ENCODE data around the gene FNIP1.
"Not testable (repeated sequence)": the region's sequence is repeated elsewhere in the genome, so short reads cannot be mapped to it uniquely, and the experiment has no call there.

Gene FNIP1

DNA sequence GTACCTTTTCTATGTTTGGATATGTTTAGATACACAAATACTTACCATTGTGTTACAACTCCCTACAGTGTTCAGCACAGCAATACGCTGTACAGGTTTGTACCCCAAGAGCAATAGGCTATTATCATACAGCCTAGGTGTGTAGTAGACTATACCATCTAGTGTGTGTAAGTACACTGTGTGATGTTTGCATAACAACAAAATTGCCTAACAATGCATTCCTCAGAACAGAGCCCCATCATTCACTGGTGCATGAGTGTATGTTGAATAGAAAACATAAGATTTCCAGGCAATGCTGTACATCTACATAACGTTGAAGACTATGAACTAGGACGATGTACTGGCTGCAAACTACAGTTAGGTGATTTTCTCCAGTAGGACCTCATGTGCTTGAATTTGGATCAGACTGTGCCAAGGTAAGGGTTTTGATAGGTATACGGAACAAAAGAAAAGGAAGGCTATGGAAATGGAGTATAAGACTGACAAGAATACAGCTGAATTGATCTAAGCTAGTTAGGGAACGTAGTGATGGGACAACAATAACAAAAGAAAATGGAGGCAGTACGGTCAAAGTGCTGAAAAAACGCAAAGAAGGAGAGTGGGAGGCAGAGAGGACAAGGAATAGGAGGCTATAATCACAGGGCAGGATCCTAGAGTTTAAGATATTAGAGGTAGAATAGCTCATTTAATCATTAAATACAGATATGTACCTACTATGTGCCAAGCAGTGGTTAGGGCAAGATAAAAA is 46.9 kb downstream of the FNIP1 start:
- DNase-seq (ENCODE audit: low read depth, low spot score): no peak

DNA sequence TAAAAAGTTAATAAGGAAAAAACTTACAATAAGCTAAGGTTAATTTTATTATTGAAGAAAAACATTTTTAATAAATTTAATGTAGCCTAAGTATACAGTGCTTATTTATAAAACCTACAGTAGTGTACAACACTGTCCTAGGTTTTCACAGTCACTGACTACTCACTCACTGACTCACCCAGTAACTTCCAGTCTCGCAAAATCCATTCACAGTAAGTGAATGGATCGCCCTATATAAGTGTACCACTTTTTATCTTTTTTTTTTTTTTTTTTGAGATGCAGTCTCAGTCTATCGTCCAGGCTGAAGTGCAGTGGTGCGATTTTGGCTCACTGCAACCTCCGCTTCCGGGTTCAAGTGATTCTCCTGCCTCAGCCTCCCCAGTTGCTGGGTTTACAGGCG is 47.7 kb downstream of the FNIP1 start:
- no peak for DNase-seq (ENCODE audit: low read depth, low spot score)

DNA sequence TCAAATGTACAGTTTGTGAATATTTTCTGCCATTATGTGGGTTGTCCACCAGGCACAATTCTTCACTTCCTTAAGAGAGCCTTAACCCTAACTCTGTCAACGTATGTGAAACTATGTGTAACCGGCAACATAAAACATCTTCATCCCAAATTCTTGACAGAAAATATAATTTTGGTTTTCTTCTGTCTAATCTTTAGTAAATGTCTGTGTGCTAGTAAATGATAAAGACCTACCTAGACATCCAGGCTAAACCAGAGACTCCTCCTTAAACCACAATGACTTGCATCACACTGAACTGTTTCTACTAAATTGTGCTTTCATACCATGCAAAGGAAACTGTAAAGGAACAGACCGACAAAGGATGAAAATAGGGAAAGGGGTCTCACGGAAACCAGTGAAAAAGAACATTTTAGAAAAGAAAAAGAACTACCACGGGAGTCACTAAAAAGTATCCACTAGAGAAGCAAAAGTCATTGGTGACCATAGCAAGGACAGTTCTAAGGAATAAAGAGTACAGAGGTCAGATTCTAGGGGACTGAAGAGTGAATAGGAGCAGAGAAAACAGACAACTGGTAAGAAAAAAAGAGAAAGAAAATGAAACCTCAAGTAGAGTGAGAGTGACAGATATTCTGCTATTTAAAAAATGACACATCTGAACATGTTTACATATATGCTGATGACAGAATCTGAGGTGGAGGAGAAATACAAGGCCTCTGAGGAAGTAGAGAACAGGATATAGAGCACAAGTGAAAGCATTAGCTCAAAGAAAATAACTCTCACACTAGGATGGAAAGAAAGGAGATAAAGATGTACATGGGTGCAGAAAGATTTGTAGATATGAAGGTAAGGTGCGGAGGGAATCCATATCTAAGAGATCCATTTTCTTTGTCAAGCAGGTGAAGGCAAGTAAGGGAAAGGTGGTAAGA is 49.4 kb downstream of the FNIP1 start:
- DNase-seq (ENCODE audit: low read depth, low spot score): no peak

DNA sequence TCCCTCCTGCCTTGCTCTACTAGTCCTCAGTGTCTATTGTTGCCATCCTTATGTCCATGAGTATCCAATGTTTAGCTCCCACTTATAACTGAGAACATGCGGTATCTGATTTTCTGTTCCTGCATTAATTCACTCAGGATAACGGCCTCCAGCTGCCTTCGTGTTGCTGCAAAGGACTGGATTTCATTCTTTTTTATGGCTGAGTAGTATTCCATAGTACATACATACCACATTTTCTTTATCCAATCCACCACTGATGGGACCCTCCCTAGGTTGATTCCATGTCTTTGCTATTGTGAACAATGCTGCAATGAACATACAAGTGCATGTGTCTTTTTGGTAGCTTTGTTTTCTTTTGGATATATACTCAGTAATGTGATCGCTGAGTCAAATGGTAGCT is 50.4 kb downstream of the FNIP1 start:
- DNase-seq (ENCODE audit: low read depth, low spot score): no peak

DNA sequence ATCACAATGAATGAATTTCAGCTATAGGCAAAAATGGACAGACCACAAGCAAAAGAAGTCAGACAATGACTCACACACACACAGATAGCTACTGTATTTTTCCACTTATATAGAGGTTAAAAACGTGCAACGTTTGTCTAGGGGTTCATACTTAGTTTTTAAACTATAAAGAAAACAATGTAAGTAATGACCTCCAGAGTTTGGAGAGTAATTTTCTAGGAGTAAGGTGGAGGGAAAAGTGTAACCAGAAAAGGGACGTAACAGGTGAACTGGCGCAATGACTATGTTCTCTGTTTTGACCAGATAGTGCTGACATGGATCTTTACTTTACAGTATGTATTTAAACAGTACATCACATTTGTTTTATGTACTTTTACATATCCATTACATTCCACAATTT is 51.1 kb downstream of the FNIP1 start:
- no peak for DNase-seq (ENCODE audit: low read depth, low spot score)

DNA sequence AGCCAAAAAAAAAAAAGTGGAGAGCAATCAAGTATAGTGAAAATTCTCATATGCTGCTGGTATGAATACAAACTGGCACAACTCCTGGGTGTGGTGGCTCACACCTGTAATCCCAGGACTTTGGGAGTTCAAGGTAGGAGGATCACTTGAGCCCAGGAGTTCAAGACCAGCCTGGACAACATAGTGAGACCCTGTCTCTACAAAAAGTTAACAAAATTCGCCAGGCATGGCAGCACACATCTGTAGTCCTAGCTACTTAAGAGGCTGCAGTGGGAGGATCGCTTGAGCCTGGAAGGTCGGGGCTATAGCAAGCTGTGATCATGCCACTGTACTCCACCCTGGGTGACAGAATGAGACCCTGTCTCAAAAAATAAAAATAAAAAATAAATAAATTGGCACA is 51.7 kb downstream of the FNIP1 start:
- DNase-seq (ENCODE audit: low read depth, low spot score): no peak

DNA sequence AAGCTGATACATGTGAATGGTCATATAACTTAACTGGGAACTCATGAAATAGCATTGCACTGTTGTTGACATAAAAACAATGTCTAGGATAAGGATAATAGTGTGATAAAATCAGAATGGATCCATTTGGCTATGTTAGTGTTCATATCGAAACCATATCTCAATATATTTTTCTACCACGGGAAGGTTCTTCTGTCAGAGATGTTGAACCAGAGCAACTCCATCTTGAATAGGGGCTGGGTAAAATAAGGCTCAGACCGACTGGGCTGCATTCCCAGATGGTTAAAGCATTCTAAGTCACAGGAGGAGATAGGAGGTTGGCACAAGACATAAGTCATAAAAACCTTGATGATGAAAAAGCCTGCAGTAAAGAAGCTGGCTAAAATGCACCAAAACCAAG is 56.3 kb downstream of the FNIP1 start:
- DNase-seq (ENCODE audit: low read depth, low spot score): no peak

DNA sequence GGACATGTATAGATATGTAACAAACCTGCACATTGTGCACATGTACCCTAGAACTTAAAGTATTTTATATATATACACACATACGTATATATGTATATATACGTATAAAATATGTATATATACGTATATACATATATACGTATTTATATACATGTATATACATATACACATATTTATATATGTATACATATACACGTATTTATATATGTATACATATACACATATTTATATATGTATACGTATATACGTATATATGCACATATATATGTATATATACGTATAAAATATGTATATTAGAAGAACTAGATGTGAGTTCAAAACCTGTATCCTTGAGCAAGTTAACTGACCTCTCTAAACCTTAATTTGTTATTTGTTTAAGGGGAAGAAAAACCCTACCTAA is 61.4 kb downstream of the FNIP1 start:
- no peak for DNase-seq (ENCODE audit: low read depth, low spot score)

DNA sequence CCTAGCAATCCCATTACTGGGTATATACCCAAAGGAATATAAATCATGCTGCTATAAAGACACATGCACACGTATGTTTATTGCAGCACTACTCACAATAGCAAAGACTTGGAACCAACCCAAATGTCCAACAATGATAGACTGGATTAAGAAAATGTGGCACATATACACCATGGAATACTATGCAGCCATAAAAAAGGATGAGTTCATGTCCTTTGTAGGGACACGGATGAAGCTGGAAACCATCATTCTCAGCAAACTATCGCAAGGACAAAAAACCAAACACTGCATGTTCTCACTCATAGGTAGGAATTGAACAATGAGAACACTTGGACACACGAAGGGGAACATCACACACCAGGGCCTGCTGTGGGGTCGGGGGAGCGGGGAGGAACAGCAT is 61.9 kb downstream of the FNIP1 start:
- not testable (repeated sequence) for DNase-seq (ENCODE audit: low read depth, low spot score)

DNA sequence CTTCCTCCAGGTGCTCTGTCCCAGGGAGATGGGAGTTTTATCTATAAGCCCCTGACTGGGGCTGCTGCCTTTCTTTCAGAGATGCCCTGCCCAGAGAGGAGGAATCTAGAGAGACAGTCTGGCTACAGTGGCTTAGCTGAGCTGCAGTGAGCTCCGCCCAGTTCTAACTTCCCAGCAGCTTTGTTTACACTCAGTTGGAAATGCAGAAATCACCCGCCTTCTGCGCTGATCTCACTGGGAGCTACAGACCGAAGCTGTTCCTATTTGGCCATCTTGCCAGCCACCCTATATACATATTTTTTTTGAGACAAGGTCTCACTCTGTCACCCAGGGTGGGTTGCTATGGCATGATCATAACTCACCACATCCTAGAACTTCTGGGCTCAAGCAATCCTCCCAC is 67.5 kb downstream of the FNIP1 start:
- not testable (repeated sequence) for DNase-seq (ENCODE audit: low read depth, low spot score)

DNA sequence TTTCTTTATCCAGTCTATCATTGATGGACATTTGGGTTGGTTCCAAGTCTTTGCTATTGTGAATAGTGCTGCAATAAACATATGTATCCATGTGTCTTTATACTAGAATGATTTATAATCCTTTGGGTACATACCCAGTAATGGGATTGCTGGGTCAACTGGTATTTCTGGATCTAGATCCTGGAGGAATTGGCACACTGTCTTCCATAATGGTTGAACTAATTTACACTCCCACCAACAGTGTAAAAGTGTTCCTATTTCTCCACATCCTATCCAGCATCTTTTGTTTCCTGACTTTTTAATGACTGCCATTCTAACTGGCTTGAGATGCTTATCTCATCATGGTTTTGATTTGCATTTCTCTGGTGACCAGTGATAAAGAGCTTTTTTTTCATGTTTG is 72.7 kb downstream of the FNIP1 start:
- not testable (repeated sequence) for DNase-seq (ENCODE audit: low read depth, low spot score)

DNA sequence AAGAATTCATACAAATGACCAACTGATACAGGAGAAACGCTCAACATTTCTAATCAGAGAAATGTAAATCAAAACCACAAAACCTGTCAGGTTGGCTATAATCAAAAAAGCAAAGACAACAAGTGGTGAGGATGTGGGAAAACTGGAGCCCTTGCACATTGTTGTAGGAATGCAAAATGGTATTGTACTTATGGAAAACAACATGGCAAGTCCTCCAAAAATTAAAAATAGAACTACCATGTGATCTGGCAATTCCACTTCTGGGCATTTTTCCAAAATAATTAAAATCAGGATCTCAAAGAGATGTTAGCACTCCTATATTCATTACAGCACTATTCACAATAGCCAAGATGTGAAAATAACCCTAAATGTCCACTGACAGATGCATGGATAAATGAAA is 76.1 kb downstream of the FNIP1 start:
- no peak for DNase-seq (ENCODE audit: low read depth, low spot score)

DNA sequence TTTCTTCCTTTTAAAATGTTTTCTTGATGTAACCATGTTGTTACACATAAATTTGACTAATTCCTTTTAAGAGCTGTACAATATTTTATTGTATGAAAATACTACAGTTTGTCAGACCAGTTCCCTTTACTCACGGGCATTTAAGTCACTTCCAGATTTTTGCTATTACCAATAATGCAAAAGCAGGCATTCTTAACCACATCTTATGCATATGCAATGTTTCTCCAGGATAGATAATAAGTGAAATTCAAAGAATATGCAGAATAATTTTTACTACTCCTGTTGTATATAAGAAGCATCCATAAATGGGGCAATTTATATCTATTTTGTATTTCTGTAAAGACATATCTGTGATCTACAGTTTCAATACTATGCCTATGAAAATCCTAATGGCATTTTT is 77.3 kb downstream of the FNIP1 start:
- no peak for DNase-seq (ENCODE audit: low read depth, low spot score)

DNA sequence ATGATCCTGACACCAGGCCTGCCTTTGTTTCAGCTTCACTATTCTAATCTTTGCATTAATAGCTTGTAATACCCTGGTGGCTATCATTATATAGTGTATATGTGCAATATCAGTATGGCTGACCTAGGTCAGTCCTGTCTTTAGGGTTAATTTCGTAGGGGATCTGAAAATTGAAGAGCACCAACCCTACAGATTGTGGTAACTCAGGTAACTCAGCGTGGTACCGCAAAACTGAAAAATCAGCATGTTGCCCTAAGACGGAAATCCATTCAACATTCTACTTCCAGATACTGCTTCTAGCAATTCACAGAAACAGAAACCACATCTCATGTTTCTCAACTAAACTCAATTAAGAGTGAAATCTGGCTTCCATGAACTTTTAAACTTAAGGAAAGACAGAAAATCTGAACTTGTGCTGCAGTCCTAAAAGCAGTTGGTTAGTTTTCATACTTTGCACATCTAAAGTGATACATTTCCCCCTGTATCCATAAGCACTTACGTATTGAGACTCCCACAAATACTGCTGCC is 78.3 kb downstream of the FNIP1 start:
- DNase-seq (ENCODE audit: low read depth, low spot score): no peak

DNA sequence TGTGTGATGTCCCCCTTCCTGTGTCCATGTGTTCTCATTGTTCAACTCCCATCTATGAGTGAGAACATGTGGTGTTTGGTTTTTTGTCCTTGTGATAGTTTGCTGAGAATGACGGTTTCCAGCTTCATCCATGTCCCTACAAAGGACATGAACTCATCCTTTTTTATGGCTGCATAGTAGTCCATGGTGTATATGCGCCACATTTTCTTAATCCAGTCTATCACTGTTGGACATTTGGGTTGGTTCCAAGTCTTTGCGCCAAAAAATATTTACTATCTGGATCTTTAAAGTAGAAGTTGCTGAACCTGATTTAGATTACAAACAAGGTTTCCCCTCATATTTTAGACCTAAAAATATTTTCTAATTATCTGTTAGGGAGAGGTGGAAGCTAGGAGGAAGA is 79.7 kb downstream of the FNIP1 start:
- DNase-seq (ENCODE audit: low read depth, low spot score): not testable (repeated sequence)

DNA sequence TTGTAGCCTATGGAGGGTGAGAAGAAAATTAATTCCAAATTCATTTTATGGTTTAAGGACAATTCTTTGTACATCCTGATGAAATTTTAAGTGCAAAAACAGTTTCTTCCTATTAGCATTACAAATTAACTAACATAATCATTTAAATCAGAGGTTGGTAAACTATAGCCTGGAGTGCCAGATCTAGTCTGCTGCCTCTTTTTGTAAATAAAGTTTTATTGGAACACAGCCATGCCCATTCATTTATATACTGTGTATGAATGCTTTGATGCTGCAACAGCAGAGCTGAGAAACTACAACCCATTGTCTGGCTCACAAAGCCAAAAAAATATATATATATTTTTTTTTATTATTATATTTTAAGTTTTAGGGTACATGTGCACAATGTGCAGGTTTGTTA is 80.2 kb downstream of the FNIP1 start:
- no peak for DNase-seq (ENCODE audit: low read depth, low spot score)

DNA sequence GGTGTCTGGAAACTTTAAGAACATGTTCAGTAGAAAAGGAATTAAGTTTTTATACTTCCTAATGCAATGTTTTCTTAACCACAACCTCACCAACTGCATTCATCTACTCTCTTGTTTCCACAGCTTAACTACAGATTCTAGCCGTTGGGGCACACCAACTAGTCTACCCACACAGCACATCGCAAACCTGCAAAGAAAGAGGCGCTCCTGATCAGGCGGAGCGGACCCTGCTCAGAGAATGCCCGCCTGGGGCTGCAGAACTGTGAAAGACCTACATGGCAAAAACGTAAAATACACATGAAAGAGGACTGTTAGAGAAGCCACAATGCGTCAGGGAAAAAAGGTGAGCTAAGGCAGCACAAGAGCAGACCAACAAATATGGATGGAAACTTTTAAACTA is 86.4 kb downstream of the FNIP1 start:
- no peak for DNase-seq (ENCODE audit: low read depth, low spot score)

DNA sequence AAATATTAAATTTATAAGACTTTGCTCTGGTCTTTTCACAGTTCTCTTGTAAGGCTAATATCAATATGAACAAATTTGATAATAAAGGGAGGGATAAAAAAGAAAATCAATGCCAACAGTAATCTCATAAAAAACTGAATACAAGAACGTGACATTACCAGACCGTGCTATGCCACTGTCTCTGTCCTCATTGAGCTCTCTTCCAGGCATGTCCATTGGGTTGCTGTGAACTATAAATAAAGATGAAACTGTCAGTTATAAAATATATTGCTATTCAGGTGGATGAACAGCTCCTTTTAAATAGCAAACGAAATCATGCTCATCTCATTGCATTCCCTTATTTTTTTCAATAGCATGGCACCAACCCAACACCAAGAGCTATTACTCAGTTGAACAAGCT is 87.8 kb downstream of the FNIP1 start:
- no peak for DNase-seq (ENCODE audit: low read depth, low spot score)

DNA sequence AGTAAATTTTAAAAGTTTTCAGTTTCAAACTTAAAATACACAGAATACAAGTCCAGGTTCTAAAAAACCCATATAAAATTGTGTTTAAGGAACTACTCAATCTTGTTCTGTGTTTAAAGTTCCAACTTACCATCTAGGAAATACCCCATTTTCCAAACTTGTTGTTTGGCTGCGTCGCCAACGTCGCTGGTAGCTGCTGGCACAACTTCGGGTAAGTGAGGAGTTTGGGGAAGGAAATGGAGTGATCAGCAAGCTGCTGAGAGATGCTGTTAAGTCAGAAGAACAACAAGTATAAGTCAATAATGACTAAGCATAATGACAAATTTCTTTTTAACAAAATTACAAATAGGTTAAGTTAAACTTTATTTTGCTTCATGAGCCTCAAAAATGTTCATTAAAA is 90.5 kb downstream of the FNIP1 start:
- DNase-seq (ENCODE audit: low read depth, low spot score): no peak

DNA sequence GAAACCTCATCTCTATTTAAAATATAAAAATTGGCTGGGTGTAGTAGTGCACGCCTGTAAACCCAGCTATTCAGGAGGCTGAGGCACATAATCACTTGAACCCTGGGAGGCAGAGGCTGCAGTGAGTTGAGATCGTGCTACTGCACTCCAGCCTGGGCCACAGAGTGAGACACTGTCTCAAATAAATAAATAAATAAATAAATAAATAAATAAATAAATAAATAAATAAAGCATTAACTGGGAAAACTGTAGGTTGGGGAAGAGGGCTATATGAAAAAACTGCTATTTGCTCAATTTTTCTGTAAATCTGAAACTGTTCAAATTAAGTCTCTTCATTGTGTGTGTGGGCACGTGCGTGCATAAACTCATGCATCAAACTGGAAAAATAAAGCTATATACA is 101.9 kb downstream of the FNIP1 start:
- no peak for DNase-seq (ENCODE audit: low read depth, low spot score)

DNA sequence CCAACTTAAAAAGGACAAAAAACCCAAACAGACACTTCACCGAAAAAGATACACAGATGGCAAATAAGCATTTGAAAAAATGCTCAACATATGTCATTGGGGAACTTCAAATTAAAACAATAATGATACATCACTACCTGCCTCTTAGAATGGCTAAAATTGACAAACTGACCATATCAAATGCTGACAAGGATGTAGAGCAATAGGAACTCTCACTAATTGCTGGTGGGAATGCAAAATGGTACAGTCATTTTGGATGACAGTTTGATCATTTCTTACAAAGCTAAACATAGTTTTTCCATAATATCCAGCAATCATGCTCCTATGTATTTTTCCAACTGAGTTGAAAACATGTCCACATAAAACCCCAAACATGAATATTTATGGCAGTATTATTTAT is 102.9 kb downstream of the FNIP1 start:
- no peak for DNase-seq (ENCODE audit: low read depth, low spot score)

DNA sequence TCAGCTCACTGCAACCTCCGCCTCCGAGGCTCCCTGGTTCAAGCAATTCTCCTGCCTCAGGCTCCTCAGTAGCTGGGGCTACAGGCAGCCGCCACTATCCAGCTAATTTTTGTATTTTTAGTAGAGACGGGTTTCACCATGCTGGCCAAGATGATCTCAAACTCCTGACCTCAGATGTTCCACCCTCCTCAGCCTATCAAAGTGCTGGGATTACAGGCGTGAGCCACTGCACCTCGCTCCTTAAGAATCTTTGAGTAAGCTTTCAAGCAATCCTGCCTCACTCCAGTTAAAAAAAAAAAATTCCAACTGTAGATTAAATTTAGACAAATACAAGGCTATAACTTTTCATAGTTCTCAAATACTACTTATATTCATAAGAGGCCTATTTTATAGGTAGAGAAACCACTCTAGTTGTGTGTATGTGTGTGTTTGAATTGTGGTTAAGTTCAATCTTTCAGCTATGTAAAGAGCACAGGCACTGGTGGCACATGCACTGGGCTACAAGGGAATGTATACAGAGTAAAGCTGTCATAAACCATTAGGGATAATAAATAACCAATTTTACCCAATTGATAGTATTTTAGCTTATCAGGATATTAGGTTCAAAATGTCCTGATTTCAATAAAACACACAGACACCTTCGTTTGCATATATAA is 111.2 kb downstream of the FNIP1 start:
- no peak for DNase-seq (ENCODE audit: low read depth, low spot score)
